HuH-7 (cell line): ENCODE measurements around the gene TMEM43.

Experiments
- DNase-seq: peaks from one replicate; pipeline ENCODE4 v3.0.0; 2011; ENCODE audit warnings: low spot score

The TMEM43 gene

DNA sequence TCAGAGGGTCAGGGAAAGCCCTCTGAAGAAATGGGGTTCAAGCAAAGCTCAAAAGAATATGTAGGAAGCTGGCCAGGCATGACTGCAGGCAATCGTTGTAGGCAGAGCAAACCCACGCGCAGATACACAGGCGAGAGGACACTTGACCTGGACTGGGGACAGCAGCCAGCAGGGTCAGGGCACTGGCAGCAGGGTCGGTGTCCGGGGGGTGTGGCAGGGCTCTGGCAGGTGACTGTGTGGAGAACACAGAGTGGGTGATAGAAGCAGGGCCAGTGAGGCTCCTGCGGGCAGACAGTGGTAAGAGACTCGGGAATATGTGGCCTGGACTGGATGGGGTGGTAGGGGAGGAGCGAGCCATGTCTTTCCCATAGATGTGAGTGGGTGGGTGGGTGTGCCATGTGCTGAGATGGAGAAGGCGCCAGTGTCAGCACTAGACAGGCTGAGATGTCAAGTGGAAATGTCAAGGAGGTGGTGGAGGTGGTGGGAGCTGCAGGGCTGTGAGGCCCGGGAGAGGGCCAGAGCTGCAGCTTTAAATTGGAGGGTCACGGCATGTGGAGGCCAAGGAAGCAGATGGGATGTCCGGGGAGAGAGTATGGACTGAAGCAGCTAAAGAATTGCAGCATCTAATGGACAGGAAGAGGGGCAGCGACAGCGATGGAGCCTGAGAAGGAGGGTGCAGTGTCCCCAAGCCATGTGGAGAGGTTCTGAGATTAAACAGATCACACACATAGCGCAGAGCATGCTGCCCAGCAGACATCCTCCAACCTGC is 13.4 kb downstream of the TMEM43 start:
- no peak for DNase-seq

DNA sequence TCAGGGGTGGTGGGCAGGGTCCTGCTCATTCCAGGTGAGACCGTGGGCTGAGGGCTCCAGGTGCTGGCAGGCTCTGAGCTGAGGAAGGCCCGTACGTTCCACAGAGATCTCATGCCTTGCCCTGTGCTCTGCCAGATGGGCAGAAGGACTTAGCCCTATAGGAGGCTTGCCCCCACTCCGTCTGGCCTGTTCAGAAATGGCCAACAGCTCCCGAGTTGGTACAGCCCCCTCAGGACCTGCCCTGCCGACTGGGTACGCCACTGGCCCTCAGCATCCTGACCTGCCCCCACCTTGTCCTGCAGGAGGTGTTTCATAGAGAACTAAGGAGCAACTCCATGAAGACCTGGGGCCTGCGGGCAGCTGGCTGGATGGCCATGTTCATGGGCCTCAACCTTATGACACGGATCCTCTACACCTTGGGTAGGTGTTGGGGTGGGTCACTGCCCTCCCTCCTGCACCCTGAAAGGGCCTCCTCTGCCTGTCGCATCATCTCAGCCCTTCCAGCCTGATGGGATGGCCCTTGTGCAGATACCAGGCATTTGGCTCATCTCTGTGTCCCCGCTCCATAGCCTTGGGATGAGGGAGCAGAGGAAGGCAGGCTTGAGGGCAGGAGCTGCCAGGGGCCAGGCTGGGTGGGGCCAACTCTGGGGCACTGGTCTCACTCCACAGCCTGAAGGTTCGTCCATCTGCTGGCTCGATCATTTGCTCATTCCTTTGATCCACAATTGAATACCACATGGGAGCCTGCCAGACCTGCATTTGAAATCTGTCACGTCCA is 14.2 kb downstream of the TMEM43 start:
- DNase-seq = no peak

DNA sequence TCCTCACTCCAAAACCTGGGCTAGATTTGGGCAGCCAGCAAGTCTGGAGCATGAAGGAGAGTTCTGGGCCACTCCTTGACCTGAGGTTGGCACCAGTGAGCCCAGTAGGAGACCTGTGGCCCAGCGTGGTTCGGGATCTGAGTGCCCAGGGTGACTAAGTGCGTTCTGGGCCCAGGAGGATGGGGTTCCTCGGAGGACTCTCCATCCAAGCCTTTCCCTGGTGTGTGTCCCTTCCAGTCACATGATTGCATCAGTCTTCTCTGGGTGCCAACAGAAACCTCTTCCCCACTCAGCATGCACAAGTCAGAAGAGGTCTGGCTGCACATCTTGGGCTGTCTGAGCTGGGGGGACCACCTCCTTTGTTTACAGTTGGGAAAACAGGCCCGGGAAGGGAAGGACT is 14.9 kb downstream of the TMEM43 start:
- DNase-seq = no peak

DNA sequence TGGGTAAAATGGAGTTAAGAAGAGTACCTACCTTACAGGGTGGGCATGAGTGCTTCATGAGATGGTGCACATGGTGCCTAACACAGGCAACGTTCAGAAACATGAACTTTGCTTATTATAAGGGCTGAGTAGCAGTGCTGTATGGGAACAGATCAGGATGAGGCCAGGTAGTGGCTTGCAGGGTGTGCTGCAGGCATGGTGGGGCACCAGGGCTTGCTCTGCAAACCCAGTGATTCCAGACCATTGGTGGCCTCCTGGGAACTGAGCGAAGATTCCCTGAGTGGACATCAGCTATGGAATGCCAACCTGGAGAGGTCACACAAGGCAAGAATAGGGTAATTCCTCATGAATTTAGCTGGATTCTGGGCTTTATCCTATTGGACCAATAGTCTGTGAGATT is 15.8 kb downstream of the TMEM43 start:
- no peak for DNase-seq

DNA sequence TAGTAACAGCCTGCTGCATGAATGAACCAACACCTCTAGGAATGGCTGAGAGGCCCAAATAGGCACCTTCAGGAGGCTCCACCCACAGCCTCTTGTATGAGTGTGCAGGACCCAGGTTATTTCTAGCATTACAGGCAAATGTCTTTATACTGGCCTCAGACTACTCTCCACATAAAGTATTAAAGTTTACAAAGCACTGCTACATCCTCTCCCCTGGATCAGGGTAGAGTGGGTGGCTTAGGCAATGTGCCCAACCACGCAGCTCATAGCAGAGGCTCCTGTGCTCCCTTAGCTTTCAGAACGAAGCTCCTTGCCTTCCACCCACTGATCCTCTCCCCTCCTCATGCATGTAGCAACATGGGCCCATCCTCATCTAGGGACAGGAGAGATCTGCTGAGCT is 16.3 kb downstream of the TMEM43 start:
- DNase-seq = no peak

DNA sequence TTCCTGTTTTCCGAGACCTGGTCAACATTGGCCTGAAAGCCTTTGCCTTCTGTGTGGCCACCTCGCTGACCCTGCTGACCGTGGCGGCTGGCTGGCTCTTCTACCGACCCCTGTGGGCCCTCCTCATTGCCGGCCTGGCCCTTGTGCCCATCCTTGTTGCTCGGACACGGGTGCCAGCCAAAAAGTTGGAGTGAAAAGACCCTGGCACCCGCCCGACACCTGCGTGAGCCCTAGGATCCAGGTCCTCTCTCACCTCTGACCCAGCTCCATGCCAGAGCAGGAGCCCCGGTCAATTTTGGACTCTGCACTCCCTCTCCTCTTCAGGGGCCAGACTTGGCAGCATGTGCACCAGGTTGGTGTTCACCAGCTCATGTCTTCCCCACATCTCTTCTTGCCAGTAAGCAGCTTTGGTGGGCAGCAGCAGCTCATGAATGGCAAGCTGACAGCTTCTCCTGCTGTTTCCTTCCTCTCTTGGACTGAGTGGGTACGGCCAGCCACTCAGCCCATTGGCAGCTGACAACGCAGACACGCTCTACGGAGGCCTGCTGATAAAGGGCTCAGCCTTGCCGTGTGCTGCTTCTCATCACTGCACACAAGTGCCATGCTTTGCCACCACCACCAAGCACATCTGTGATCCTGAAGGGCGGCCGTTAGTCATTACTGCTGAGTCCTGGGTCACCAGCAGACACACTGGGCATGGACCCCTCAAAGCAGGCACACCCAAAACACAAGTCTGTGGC is 16.9 kb downstream of the TMEM43 start:
- DNase-seq = no peak

DNA sequence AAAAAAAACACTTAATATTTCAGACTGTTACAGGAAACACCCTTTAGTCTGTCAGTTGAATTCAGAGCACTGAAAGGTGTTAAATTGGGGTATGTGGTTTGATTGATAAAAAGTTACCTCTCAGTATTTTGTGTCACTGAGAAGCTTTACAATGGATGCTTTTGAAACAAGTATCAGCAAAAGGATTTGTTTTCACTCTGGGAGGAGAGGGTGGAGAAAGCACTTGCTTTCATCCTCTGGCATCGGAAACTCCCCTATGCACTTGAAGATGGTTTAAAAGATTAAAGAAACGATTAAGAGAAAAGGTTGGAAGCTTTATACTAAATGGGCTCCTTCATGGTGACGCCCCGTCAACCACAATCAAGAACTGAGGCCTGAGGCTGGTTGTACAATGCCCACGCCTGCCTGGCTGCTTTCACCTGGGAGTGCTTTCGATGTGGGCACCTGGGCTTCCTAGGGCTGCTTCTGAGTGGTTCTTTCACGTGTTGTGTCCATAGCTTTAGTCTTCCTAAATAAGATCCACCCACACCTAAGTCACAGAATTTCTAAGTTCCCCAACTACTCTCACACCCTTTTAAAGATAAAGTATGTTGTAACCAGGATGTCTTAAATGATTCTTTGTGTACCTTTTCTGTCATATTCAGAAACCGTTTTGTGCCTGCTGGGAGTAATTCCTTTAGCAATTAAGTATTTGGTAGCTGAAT is 17.9 kb downstream of the TMEM43 start:
- no peak for DNase-seq

DNA sequence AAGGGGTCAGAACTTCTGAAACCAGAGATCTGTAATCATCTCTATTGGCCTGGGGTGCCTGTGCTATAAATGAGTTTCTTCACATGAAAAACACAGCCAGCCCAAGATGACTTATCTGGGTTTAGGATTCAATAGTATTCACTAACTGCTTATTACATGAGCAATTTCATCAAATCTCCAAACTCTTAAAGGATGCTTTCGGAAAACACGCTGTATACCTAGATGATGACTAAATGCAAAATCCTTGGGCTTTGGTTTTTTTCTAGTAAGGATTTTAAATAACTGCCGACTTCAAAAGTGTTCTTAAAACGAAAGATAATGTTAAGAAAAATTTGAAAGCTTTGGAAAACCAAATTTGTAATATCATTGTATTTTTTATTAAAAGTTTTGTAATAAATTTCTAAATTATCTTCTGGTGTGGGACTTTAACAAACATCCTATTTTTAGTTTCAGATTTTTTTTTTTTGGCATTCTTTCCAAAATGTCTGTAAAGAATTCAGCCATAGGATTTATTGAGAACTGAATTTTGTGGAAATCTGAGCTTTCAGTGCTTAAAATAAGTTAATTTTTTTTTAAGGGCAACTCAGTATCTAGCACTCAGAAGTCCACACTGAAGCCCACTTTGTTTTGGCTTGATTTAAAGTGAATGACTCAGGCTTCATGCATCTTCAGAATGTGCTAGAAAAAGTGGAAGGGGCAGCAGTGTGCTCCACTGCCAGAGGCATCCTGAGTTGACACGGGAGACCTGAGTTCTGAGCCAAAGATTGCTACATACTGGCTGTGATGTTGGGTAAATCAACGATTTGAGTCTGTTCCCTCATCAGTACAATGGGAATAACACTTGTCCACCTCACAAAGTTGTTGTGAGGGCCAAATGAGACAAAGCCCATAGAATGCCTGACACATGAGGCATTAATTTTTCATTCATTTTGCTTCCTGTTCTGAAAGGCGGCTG is 18.7 kb downstream of the TMEM43 start:
- DNase-seq = no peak

DNA sequence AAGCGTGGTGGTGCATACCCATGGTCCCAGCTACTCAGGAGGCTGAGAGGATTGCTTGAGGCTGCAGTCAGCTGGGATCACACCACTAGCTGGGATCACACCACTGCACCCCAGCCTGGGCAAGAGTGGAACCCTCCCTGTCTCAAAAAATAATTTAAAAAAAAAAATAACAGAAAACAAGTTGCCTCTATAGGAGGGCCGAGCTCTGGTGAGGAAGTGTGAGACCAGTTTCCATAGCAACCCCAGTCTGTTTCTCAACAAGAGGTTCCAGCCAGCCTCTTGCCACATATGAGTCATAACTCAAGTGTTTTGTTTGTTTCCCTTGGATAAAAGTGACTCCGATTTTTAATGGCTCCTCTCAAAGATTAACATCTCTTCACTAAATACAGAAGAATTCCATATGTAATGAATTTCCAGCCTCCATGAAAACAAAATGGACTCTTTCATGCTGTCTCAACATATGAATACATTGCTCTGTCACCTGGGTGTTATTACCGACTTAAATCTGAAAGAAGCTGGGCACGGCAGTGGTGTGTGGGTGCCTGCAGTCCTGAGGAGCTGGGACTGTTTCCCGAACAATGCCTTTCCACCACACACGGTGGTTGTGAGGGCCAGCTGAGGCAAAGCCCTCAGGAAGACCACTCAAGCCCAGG is 19.7 kb downstream of the TMEM43 start:
- DNase-seq = peak; percentile 90

DNA sequence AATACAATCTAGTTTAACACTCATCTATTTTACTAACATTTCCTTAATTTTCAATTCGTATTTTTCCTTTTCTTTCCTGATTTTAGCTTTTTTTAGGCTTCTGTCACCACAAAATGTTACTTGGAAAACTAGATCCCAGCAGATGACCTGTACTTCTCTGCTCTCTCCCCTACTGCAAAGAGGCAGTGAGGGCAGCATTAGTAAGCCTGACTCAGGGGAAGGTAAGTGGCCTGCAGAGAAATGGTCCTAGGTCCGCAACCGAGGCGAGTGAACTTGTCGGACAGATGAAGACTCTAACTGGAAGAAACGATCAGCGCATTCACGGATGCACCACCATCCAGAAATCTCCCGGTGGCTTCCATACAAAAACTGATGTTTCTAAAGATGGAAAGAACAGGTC is 20.4 kb downstream of the TMEM43 start:
- no peak for DNase-seq

DNA sequence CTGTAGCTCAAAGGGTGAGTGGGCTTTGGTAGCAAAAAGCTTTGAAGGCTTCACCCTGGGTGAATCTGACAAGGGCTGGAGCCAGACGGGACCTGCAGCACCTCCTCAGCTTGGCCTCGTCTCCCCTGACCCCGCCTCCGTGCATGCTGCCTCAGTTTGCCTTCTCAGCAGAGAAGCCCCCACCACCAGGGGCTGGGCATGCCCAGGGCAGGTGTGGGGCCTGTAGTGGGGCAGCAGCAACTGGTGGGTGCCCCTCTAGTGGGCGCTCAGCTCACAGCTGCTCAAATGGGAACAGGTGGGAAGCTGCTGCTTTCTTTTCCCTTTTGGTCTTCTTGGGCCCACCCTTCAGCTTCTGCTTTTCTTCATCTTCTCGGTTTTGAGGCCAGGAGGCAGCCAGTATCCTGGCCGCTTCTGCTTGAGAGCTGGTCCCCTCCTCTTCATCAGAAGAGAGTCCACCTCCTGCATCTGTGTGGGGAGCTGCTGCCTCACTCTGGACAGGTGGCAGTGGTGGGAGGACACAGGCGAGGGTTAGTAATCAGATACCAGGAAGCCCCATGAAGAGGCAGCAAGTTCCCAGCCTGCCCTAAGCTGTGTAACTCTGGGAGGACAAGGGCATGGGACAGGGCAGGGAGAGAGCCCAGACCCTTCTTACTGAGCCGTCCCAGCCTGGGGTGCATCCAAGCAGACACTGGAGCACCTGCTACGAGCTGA is 21.0 kb downstream of the TMEM43 start:
- DNase-seq = no peak

DNA sequence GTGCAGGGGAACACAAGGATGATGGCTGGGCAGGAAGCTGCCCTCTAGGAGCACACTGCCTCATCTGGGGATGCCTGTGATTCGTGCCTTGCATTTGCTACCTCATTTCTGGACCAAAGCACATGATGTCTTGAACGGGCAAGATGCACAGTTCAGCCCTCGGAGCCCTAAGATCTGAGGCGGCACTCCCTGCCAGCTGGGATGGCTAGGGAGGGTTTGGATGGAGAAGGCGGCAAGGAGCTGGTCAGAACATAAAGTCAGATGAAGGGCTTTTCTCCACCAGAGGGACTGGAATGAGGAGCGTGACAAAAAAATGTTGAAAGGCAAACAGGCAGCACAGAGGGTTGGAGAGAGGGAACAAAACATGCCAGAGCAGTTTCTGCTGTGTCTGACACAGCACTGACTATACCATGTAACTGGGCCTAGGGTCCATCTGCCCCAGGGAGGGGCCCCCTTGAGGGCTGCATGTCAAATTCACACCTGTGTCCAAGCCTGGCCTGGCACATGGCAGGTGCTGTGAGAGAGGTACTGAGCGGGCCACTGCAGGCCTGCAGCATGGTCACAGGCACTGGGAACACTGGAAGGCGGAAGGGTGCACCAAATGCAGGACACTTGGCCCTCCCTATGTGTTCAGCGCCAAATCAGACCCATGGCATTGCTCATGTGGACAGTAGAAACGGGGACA is 21.7 kb downstream of the TMEM43 start:
- DNase-seq = no peak

DNA sequence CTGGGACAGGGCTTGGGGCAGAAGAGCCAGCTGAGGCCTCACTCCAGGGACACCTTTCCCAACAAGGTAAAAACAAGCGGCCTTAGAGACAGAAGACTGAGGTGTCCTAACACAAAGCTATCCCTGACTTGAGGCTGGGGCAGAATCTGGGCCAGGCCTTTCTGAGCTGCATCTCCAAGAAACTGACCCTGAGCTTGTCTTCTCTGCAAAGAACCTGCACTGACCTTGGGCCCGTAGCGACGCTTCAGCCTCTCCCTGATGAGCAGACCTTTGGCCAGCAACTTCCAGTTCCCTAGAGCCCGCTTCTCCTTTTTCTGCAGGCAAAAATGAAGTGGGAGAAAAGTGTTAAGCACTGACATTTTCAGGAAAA is 22.2 kb downstream of the TMEM43 start:
- no peak for DNase-seq

DNA sequence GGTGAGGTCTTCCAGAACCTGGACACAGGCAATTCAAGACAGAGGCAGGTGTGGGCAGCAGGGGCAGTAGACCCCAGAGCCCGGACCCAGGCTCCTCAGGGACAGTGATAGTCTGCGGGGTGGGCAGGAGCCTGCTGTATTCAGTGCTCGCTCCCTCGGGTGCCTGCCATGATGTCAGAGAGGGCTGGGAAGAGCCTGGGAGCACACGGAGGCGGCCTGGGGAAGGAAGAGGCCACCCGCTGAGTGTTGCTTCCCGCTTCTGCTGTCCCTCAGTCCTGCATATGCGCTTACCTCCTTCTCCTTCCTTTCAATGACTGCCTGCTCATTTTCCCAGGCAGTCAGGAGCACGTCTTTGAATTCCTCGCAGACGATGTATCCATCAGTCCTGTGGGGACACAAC is 22.8 kb downstream of the TMEM43 start:
- DNase-seq = no peak

DNA sequence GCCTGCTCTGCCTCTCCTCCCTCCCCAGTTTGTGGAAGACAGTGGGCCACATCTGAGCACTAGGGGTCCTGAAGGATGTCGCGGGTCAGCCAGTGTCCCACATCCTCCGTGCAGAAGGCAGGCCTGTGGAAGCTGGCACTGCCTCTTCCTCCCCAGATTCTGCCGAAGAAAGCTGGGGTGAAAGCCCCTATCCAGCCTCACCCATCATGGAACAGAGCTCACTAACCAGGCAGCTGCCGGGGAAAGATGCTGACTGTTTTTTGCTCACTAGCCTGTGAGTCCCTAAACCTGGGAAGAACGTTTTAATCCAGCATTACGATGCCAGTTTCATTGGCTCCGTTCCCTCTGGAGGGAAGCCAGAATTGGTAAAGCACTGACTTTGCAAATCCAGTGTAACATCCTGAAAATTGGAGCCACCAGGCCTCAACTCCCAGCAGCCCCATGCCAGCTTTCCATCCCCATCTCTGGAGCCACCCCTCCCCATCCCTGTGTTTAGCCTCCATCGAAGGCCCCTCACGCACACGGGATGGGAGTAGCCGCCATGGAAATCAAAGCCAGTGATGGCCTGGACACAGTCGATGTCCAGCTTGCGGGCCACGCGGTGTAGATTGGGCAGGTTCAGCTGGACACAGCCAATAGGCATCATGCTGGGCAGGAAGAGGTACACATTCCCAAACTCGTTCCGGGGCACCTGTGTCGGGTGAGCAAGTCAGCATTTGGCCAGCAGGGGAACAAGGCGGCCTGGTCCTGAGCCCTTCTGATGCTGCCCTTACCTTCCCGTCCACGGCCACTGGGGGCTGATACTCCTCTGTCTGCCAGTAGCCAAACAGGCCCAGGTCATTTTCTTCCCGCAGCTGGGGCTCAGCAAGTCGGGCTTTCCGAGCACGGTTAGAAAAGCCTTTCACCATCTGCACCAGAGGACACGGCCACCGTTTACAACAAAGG is 23.5 kb downstream of the TMEM43 start:
- DNase-seq = peak; percentile 66

DNA sequence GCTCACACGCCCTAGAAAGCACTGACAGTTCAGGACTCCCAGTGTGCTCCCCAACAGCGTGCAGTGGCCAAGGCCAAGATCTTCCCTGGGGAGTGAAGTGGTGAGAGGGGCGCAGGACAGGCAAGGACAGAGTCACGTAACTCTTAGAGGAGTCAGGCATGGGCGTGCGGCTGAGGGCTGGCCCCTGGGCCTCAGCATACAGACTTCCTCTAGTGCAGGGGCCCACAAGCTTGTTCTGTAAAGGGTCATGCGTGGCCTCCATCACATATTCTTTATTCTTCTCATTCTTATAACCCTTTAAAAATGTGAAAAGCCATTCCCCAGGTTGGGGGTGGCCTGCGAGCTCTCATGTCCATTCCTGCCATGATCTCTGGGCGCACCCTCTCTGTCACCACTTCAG is 25.2 kb downstream of the TMEM43 start:
- DNase-seq = no peak

DNA sequence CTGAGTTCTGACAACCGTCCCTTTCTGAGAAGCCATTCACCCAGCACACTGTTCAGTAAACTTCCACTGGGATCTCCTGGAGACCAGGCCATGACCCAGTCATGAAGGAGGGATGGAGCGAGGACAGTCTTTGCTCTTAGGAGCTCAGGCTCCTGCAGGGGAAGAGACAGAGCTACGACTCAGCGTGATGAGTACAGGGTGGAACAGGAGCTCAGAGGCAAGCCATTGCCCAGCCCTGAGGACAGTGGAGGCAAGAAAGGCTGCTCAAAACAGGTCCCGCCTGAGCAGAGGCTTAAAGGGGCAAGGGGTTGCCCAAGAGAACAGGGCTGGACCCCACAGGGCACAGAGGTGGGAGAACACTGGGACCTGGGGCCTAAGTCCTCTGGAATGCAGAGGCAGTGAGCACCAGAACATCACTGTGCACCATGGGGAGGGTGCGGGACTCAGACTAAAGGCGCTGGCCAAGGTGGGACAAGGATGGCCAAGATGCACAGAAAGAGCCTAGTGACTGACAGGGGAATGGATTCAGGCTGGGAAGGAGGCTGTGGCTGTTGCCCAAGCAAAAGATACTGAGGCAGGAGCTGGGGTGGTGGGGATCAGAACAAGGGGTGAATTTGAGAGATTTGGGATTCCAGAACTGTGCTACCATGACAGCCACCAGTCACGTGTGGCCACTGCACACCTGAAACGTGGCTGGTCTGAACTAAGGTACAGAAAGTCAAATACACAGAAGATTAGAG is 25.8 kb downstream of the TMEM43 start:
- DNase-seq = no peak
